SK-N-MC (cell line): Measurements from ENCODE around the gene TCF12.

Experiments
- DNase-seq: peaks from one replicate; pipeline ENCODE4 v3.0.0-alpha.2; 2011; ENCODE audit warnings: low read depth, low spot score
- H3K27ac ChIP-seq: fragments of 200-600 bp; sonication (generic); 2 replicates; pipeline ENCODE4 v1.5.1; 2016; ENCODE audit warnings: mixed run types
- H3K36me3 ChIP-seq: fragments of 200-600 bp; sonication (generic); 2 replicates; pipeline ENCODE4 v1.6.1; 2017; ENCODE audit warnings: antibody characterized with exemption, low read length, mixed read lengths; ENCODE audit not compliant: insufficient read depth
- H3K4me3 ChIP-seq: fragments of 200-600 bp; sonication (generic); 2 replicates; pipeline ENCODE4 v1.5.1; 2016
- H3K9ac ChIP-seq: fragments of 200-600 bp; sonication (generic); 2 replicates; pipeline ENCODE4 v1.8.0; 2017; ENCODE audit warnings: mixed run types, mixed read lengths; ENCODE audit not compliant: insufficient read length
- H3K9me3 ChIP-seq: fragments of 200-600 bp; sonication (generic); 2 replicates; pipeline ENCODE4 v1.6.1; 2017; ENCODE audit warnings: low read depth, mild to moderate bottlenecking, antibody characterized with exemption, low read length, moderate library complexity, mixed read lengths
- EZH2 ChIP-seq: fragments of 200-600 bp; sonication (generic); IDR thresholded peaks from one replicate; pipeline ENCODE4 v1.6.1; 2017; ENCODE audit warnings: antibody characterized with exemption
- FOXP2 ChIP-seq: optimal IDR thresholded peaks from 2 replicates; pipeline ENCODE3; 2011; ENCODE audit warnings: mild to moderate bottlenecking, moderate library complexity; ENCODE audit not compliant: insufficient read depth; ENCODE audit errors: extremely low read length, control extremely low read depth
- POLR2AphosphoS5 ChIP-seq: IDR thresholded peaks from 2 replicates; pipeline ENCODE4 v1.6.1; 2012; ENCODE audit warnings: mild to moderate bottlenecking, low read depth, low read length, borderline replicate concordance

Gene TCF12

GRCh38 chr15:57017024-57017423 lies 98.6 kb downstream of the TCF12 start:
- Histone ChIP-seq H3K4me3 (no peak overlapping the region), H3K9ac (no peak overlapping the region), H3K36me3 (no peaks in the 10 kb centered on the region), H3K9me3 (no peaks in the 10 kb centered on the region), H3K27ac (no peak overlapping the region)
- DNase-seq = no peak
- TF ChIP-seq POLR2AphosphoS5 (no peak), EZH2 (no peak), FOXP2 (no peak)

- H3K27ac ChIP-seq = no peak overlapping the region; the same call in 1 of the 2 replicates
- H3K4me3 ChIP-seq = no peak overlapping the region
- H3K36me3 ChIP-seq = no peaks in the 10 kb centered on the region
- H3K9me3 ChIP-seq = no peaks in the 10 kb centered on the region
- no peak for DNase-seq
- H3K9ac ChIP-seq = peak overlapping the region; percentile 12
- TF ChIP-seq POLR2AphosphoS5 (no peak), EZH2 (no peak), FOXP2 (no peak)
Measured at GRCh38 chr15:57018151-57018550, 99.7 kb downstream of the TCF12 start.

- DNase-seq = no peak
- TF ChIP-seq POLR2AphosphoS5 (no peak), EZH2 (no peak), FOXP2 (no peak)
- Histone ChIP-seq H3K9ac (no peak overlapping the region), H3K36me3 (no peaks in the 10 kb centered on the region), H3K27ac (no peak overlapping the region), H3K4me3 (no peak overlapping the region), H3K9me3 (no peaks in the 10 kb centered on the region)
Measured at GRCh38 chr15:57019496-57020160, 101.2 kb downstream of the TCF12 start.

GRCh38 chr15:57025264-57025926 lies 107.0 kb downstream of the TCF12 start:
- no peak overlapping the region for H3K4me3 ChIP-seq
- H3K36me3 ChIP-seq = no peaks in the 10 kb centered on the region
- no peak for TF ChIP-seq EZH2
- TF ChIP-seq FOXP2 = no peak
- TF ChIP-seq POLR2AphosphoS5 = no peak
- peak overlapping the region; percentile 65 for H3K27ac ChIP-seq
- H3K9me3 ChIP-seq = no peaks in the 10 kb centered on the region
- DNase-seq = no peak
- H3K9ac ChIP-seq = no peak overlapping the region

- no peak overlapping the region for H3K9ac ChIP-seq
- H3K9me3 ChIP-seq = no peaks in the 10 kb centered on the region
- no peaks in the 10 kb centered on the region for H3K36me3 ChIP-seq
- no peak overlapping the region for H3K4me3 ChIP-seq
- TF ChIP-seq FOXP2 (no peak), POLR2AphosphoS5 (no peak), EZH2 (no peak)
- no peak for DNase-seq
- H3K27ac ChIP-seq = peak overlapping the region; percentile 65
Measured at GRCh38 chr15:57026016-57026592, 107.7 kb downstream of the TCF12 start.

- Histone ChIP-seq H3K9ac (no peak overlapping the region), H3K9me3 (no peaks in the 10 kb centered on the region), H3K27ac (no peak overlapping the region), H3K36me3 (no peaks in the 10 kb centered on the region), H3K4me3 (no peak overlapping the region)
- no peak for TF ChIP-seq EZH2
- TF ChIP-seq POLR2AphosphoS5 = no peak
- no peak for TF ChIP-seq FOXP2
- DNase-seq = no peak
Measured at GRCh38 chr15:57027596-57027995, 109.2 kb downstream of the TCF12 start.

- no peak for TF ChIP-seq FOXP2
- TF ChIP-seq EZH2 = no peak
- no peak for TF ChIP-seq POLR2AphosphoS5
- Histone ChIP-seq H3K4me3 (no peak overlapping the region), H3K36me3 (no peaks in the 10 kb centered on the region)
Measured at GRCh38 chr15:57028176-57028575, 109.7 kb downstream of the TCF12 start.

GRCh38 chr15:57030011-57030410 lies 111.6 kb downstream of the TCF12 start:
- no peak overlapping the region for H3K27ac ChIP-seq
- no peak for DNase-seq
- no peak for TF ChIP-seq POLR2AphosphoS5
- no peak for TF ChIP-seq FOXP2
- TF ChIP-seq EZH2 = no peak
- H3K9me3 ChIP-seq = no peaks in the 10 kb centered on the region
- H3K9ac ChIP-seq = no peak overlapping the region
- no peak overlapping the region for H3K4me3 ChIP-seq
- H3K36me3 ChIP-seq = no peaks in the 10 kb centered on the region

More at GRCh38 chr15:57028176-57028575, 109.7 kb downstream of the TCF12 start:
- Histone ChIP-seq H3K9me3 (no peaks in the 10 kb centered on the region), H3K9ac (no peak overlapping the region), H3K27ac (no peak overlapping the region)
- DNase-seq = no peak
